GM19372 (cell line): ENCODE measurements around the gene TTC24.
"Not testable (repeated sequence)": the region's sequence is repeated elsewhere in the genome, so short reads cannot be mapped to it uniquely, and the experiment has no call there.

Experiments used
- ATAC-seq: cut with Tn5 transposase; IDR thresholded peaks from one replicate; pipeline ENCODE4 v1.9.1; 2021; ENCODE audit warnings: mild to moderate bottlenecking, low read depth, moderate library complexity; ENCODE audit not compliant: unreplicated experiment

Gene TTC24

GRCh38 chr1:156601892-156602291 lies 22.4 kb downstream of the TTC24 start:
- no peak for ATAC-seq

- ATAC-seq, result no peak
These were observed 23.1 kb downstream of the TTC24 start for GRCh38 chr1:156602557-156602993.

- not testable (repeated sequence) for ATAC-seq
These were observed 27.8 kb downstream of the TTC24 start for GRCh38 chr1:156607344-156607743.

GRCh38 chr1:156608036-156608674 lies 28.6 kb downstream of the TTC24 start:
- ATAC-seq, result no peak

- ATAC-seq, result no peak
These were observed 29.5 kb downstream of the TTC24 start for GRCh38 chr1:156608981-156609380.

- not testable (repeated sequence) for ATAC-seq
These were observed 30.5 kb downstream of the TTC24 start for GRCh38 chr1:156610072-156610471.

- no peak for ATAC-seq
These were observed 33.1 kb downstream of the TTC24 start for GRCh38 chr1:156612666-156613065.

- ATAC-seq, result no peak
These were observed 36.4 kb downstream of the TTC24 start for GRCh38 chr1:156615946-156616345.

- ATAC-seq, result no peak
These were observed 36.9 kb downstream of the TTC24 start for GRCh38 chr1:156616463-156616862.

- no peak for ATAC-seq
These were observed 39.5 kb downstream of the TTC24 start, which contains the start of gene HAPLN2 for GRCh38 chr1:156618853-156619581. Gene HAPLN2, plus strand, starts transcription at chr1:156619415. Its CDS starts 4,076 bp downstream, at chr1:156623491.

GRCh38 chr1:156619582-156619955 lies 40.0 kb downstream of the TTC24 start:
- ATAC-seq, result no peak

- no peak for ATAC-seq
These were observed 43.2 kb downstream of the TTC24 start for GRCh38 chr1:156622581-156623297.

GRCh38 chr1:156623946-156624813 lies 44.7 kb downstream of the TTC24 start:
- no peak for ATAC-seq

GRCh38 chr1:156624814-156625435 lies 45.4 kb downstream of the TTC24 start:
- ATAC-seq, result no peak

GRCh38 chr1:156625436-156626078 lies 46.0 kb downstream of the TTC24 start:
- ATAC-seq, result no peak

GRCh38 chr1:156626079-156626438 lies 46.5 kb downstream of the TTC24 start:
- no peak for ATAC-seq

GRCh38 chr1:156627313-156627880 lies 47.9 kb downstream of the TTC24 start:
- no peak for ATAC-seq

GRCh38 chr1:156629823-156630449 lies 50.4 kb downstream of the TTC24 start:
- ATAC-seq, result no peak

- ATAC-seq, result not testable (repeated sequence)
These were observed 51.6 kb downstream of the TTC24 start for GRCh38 chr1:156631152-156631551.
